Brain microvascular endothelial cell (primary cell): ENCODE data around the gene PGAM2.

ENCODE experiments used
- DNase-seq: peaks from one replicate; pipeline ENCODE4 v3.0.0-alpha.2; 2020
- H3K27ac ChIP-seq: fragments of 250-450 bp; sonication (Bioruptor Pico); 2 replicates; pipeline ENCODE4 v1.5.1; 2020; ENCODE audit warnings: mild to moderate bottlenecking, moderate library complexity
- H3K27me3 ChIP-seq: fragments of 250-450 bp; sonication (Bioruptor Pico); replicated peaks from 2 replicates; pipeline ENCODE4 v1.5.1; 2020; ENCODE audit warnings: mild to moderate bottlenecking
- H3K36me3 ChIP-seq: fragments of 250-450 bp; sonication (Bioruptor Pico); replicated peaks from 2 replicates; pipeline ENCODE4 v1.5.1; 2020; ENCODE audit warnings: mild to moderate bottlenecking
- H3K4me3 ChIP-seq: 2 replicates; pipeline ENCODE4 v1.5.1; 2011; ENCODE audit warnings: low read depth, mild to moderate bottlenecking, control low read depth, low read length, moderate library complexity
- in situ Hi-C: cut with HindIII; loops from 2 replicates; pipeline ENCODE4 v1.10.0; 2017; ENCODE audit warnings: low sequenced_read_pairs, low pct_ligation_motif_present
- TF ChIP-seq, protein P1 (sequence below): IDR thresholded peaks from 2 replicates; pipeline ENCODE4 v1.5.1; 2011; ENCODE audit warnings: low read depth, mild to moderate bottlenecking, moderate library complexity, low read length, control low read depth, inconsistent platforms; ENCODE audit errors: missing control alignments

Gene PGAM2

DNA sequence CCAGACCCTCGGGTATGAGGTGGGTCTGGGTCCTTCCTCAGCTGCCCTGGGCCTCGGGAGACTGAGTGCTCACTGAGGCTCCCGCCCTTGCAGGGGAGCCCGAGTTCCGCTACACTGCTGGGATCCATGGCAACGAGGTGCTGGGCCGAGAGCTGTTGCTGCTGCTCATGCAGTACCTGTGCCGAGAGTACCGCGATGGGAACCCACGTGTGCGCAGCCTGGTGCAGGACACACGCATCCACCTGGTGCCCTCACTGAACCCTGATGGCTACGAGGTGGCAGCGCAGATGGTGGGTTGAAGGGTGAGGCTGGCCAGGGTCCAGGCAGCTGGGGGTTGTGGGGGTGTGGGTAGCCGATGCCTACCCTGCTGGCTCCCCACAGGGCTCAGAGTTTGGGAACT, 46.4 kb upstream of the PGAM2 start:
- no peaks in the 10 kb centered on the region for H3K27me3 ChIP-seq
- no peak overlapping the region for H3K4me3 ChIP-seq
- H3K36me3 ChIP-seq = peaks cover 37% of the 10 kb centered on the region
- no peak overlapping the region for H3K27ac ChIP-seq
- in situ Hi-C loops = no loop called here
- DNase-seq = no peak
- TF ChIP-seq, protein P1, sequence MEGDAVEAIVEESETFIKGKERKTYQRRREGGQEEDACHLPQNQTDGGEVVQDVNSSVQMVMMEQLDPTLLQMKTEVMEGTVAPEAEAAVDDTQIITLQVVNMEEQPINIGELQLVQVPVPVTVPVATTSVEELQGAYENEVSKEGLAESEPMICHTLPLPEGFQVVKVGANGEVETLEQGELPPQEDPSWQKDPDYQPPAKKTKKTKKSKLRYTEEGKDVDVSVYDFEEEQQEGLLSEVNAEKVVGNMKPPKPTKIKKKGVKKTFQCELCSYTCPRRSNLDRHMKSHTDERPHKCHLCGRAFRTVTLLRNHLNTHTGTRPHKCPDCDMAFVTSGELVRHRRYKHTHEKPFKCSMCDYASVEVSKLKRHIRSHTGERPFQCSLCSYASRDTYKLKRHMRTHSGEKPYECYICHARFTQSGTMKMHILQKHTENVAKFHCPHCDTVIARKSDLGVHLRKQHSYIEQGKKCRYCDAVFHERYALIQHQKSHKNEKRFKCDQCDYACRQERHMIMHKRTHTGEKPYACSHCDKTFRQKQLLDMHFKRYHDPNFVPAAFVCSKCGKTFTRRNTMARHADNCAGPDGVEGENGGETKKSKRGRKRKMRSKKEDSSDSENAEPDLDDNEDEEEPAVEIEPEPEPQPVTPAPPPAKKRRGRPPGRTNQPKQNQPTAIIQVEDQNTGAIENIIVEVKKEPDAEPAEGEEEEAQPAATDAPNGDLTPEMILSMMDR = no peak

DNA sequence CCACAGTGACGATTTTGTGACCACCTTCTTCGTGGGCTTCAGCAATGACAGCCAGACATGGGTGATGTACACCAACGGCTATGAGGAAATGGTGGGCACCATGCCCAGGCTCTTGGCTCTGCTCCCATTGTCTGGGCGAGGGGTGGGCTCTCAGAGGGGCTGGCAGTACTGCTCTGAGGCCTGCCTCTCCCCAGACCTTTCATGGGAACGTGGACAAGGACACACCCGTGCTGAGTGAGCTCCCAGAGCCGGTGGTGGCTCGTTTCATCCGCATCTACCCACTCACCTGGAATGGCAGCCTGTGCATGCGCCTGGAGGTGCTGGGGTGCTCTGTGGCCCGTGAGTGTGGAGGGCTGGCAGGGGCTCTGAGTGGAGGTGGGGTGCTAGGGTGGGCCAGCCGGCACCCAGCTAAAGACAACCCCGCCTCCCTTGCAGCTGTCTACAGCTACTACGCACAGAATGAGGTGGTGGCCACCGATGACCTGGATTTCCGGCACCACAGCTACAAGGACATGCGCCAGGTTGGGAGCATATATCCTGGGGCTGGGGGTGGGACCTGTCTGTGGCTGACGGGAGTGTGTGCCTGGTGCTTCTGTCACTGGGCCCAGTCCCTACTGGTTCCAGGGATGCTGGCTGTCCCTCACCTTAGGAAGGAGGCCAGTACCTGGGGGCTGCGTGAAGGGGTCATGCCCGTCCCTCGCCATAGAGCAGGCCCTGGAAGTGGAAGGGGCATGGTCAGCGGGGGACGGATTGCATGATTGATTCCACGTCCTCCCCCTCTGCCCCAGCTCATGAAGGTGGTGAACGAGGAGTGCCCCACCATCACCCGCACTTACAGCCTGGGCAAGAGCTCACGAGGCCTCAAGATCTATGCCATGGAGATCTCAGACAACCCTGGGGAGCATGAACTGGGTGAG, 45.6 kb upstream of the PGAM2 start:
- in situ Hi-C loops = no loop called here
- TF ChIP-seq, protein P1 = no peak

GRCh38 chr7:44109991-44110390, 44.6 kb upstream of the PGAM2 start:
- Histone ChIP-seq H3K27me3 (no peaks in the 10 kb centered on the region), H3K27ac (no peak overlapping the region), H3K4me3 (no peak overlapping the region), H3K36me3 (peaks cover 32% of the 10 kb centered on the region)
- in situ Hi-C loops = no loop called here
- TF ChIP-seq, protein P1 = no peak
- DNase-seq = no peak

More for the DNA sequence above, 45.6 kb upstream of the PGAM2 start:
- Histone ChIP-seq H3K27me3 (no peaks in the 10 kb centered on the region), H3K36me3 (peaks cover 36% of the 10 kb centered on the region), H3K27ac (no peak overlapping the region), H3K4me3 (no peak overlapping the region)
- DNase-seq = no peak

GRCh38 chr7:44108768-44109750, 43.7 kb upstream of the PGAM2 start:
- in situ Hi-C loops = no loop called here

GRCh38 chr7:44107961-44108767, 42.8 kb upstream of the PGAM2 start:
- no peaks in the 10 kb centered on the region for H3K27me3 ChIP-seq
- no peak overlapping the region for H3K4me3 ChIP-seq
- in situ Hi-C loops = no loop called here
- no peak overlapping the region for H3K27ac ChIP-seq
- H3K36me3 ChIP-seq = peaks cover 19% of the 10 kb centered on the region
- TF ChIP-seq, protein P1 = no peak
- DNase-seq = no peak

More at GRCh38 chr7:44108768-44109750, 43.7 kb upstream of the PGAM2 start:
- DNase-seq = no peak
- Histone ChIP-seq H3K27ac (no peak overlapping the region), H3K4me3 (no peak overlapping the region), H3K27me3 (no peaks in the 10 kb centered on the region), H3K36me3 (peaks cover 25% of the 10 kb centered on the region)
- TF ChIP-seq, protein P1 = no peak
